Upper lobe of left lung (tissue), 6 donors: ENCODE measurements around the gene SLC49A3. TPM values are rescaled to one million over a fixed set of nuclear protein-coding genes. Genes with fewer than 3 reads are reported as not detected.

Source experiments
- ATAC-seq, 2 donors: fragments of 200-7000 bp; cut with Tn5 transposase; one replicate each; pipeline ENCODE4 v1.9.1; 2022; ENCODE audit warnings: mild to moderate bottlenecking in 2 of 2, moderate library complexity in 2 of 2; ENCODE audit not compliant: low FRiP score in 2 of 2
- DNase-seq, 2 donors: peaks; one replicate each; pipeline ENCODE4 v3.0.0-alpha.2; 2019 to 2020
- H3K27ac ChIP-seq, 4 donors: fragments of 200-600 bp; sonication (generic); one replicate each; pipeline ENCODE4 v1.5.1; 2016 to 2019
- H3K27me3 ChIP-seq, 4 donors: fragments of 200-600 bp; sonication (generic); one replicate each; pipeline ENCODE4 v1.5.1; 2017 to 2019
- H3K36me3 ChIP-seq, 4 donors: fragments of 200-600 bp; sonication (generic); one replicate each; pipeline ENCODE4 v1.5.1; 2016 to 2019
- H3K4me1 ChIP-seq, 4 donors: fragments of 200-600 bp; sonication (generic); one replicate each; pipeline ENCODE4 v1.5.1; 2018 to 2019
- H3K4me3 ChIP-seq, 4 donors: fragments of 200-600 bp; sonication (generic); one replicate each; pipeline ENCODE4 v1.5.1; 2017 to 2019; ENCODE audit warnings: mild to moderate bottlenecking in 2 of 4, moderate library complexity in 1 of 4
- H3K9me3 ChIP-seq, 4 donors: fragments of 200-600 bp; sonication (generic); one replicate each; pipeline ENCODE4 v1.5.1; 2018 to 2019
- EP300 ChIP-seq, 4 donors: sonication (generic); formaldehyde crosslinking; IDR thresholded peaks; one replicate each; pipeline ENCODE4 v1.5.1; 2017; ENCODE audit warnings: antibody characterized with exemption in 4 of 4, control low read depth in 2 of 4
- POLR2A ChIP-seq, 4 donors: fragments of 450-650 bp; IDR thresholded peaks; one replicate each; pipeline ENCODE4 v1.5.1; 2016 to 2017; ENCODE audit warnings: antibody characterized with exemption in 4 of 4, mild to moderate bottlenecking in 2 of 4
- POLR2AphosphoS5 ChIP-seq, 2 donors: sonication (generic); formaldehyde crosslinking; IDR thresholded peaks; one replicate each; pipeline ENCODE4 v1.5.1; 2017; ENCODE audit warnings: antibody characterized with exemption in 2 of 2
- WGBS, 2 donors: methylation state at CpG; one replicate each; pipeline ENCODE4 v1.1.5; 2017 to 2018; 5-methylcytosine and 5-hydroxymethylcytosine counted together
- total RNA-seq, 6 donors: library from RNA; depleted of rRNA in 4 of 6; stranded (reverse); fragments of >200 nt in 4 of 6; gene quantifications; one replicate each; pipeline versions ENCODE4 v1.1.0 to v1.2.1, GENCODE V29; 2016 to 2021
- TF ChIP-seq, protein P1 (sequence below), 6 experiments: fragments of 450-650 bp in 4 of 6; fragments of 200-600 bp in 2 of 6; sonication (generic) in 2 of 6; IDR thresholded peaks; one replicate each; pipeline ENCODE4 v1.5.1; 2016 to 2019; ENCODE audit warnings: antibody characterized with exemption in 6 of 6
- donor health status: DM: no; HTN: no; CAD: no; lungs with moderate emphysema.
- donor health status: DM: no; HTN: yes; CAD: no; lungs with severe emphysema.

Gene SLC49A3
- total RNA-seq, 6 donors from 2014 or later: 12.2 to 65.0 (median 32.3) TPM

- TF ChIP-seq POLR2A (IDR thresholded peaks at IDR 0.05) (no peak), POLR2AphosphoS5 (IDR thresholded peaks at IDR 0.05) (no peak), EP300 (IDR thresholded peaks at IDR 0.05) (no peak)
- TF ChIP-seq, protein P1, sequence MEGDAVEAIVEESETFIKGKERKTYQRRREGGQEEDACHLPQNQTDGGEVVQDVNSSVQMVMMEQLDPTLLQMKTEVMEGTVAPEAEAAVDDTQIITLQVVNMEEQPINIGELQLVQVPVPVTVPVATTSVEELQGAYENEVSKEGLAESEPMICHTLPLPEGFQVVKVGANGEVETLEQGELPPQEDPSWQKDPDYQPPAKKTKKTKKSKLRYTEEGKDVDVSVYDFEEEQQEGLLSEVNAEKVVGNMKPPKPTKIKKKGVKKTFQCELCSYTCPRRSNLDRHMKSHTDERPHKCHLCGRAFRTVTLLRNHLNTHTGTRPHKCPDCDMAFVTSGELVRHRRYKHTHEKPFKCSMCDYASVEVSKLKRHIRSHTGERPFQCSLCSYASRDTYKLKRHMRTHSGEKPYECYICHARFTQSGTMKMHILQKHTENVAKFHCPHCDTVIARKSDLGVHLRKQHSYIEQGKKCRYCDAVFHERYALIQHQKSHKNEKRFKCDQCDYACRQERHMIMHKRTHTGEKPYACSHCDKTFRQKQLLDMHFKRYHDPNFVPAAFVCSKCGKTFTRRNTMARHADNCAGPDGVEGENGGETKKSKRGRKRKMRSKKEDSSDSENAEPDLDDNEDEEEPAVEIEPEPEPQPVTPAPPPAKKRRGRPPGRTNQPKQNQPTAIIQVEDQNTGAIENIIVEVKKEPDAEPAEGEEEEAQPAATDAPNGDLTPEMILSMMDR (IDR thresholded peaks at IDR 0.05): no peak
- no peak overlapping the region for H3K4me3 ChIP-seq
- peak in 1 of 2 donors; percentile 78 for DNase-seq
- peaks cover 0 to 8% (median 0%) of the 10 kb centered on the region in 4 donors for H3K4me1 ChIP-seq
- no peak overlapping the region for H3K27ac ChIP-seq
- H3K27me3 ChIP-seq: peaks cover 0 to 14% (median 6%) of the 10 kb centered on the region in 4 donors
- ATAC-seq: no peak
- no peaks in the 10 kb centered on the region for H3K9me3 ChIP-seq
- WGBS, 2 donors: 92 to 93% methylated on average over 18 to 35 of the region's 35 CpGs
- H3K36me3 ChIP-seq: no peaks in the 10 kb centered on the region
Measured at GRCh38 chr4:653080-653821, 35.7 kb downstream of the SLC49A3 start.

- peak in 1 of 2 donors; percentile 74 for DNase-seq
- Histone ChIP-seq H3K27me3 (peaks cover 0 to 14% (median 6%) of the 10 kb centered on the region in 4 donors), H3K4me1 (peaks cover 0 to 8% (median 0%) of the 10 kb centered on the region in 4 donors), H3K9me3 (no peaks in the 10 kb centered on the region), H3K27ac (no peak overlapping the region), H3K36me3 (no peaks in the 10 kb centered on the region), H3K4me3 (no peak overlapping the region)
- ATAC-seq: no peak
- TF ChIP-seq POLR2AphosphoS5 (IDR thresholded peaks at IDR 0.05) (no peak), POLR2A (IDR thresholded peaks at IDR 0.05) (no peak), EP300 (IDR thresholded peaks at IDR 0.05) (no peak)
- TF ChIP-seq, protein P1 (IDR thresholded peaks at IDR 0.05): no peak
- 61 to 69% methylated on average over 23 to 24 of the region's 24 CpGs for WGBS, 2 donors
Measured at GRCh38 chr4:651884-652642, 36.9 kb downstream of the SLC49A3 start.

DNA sequence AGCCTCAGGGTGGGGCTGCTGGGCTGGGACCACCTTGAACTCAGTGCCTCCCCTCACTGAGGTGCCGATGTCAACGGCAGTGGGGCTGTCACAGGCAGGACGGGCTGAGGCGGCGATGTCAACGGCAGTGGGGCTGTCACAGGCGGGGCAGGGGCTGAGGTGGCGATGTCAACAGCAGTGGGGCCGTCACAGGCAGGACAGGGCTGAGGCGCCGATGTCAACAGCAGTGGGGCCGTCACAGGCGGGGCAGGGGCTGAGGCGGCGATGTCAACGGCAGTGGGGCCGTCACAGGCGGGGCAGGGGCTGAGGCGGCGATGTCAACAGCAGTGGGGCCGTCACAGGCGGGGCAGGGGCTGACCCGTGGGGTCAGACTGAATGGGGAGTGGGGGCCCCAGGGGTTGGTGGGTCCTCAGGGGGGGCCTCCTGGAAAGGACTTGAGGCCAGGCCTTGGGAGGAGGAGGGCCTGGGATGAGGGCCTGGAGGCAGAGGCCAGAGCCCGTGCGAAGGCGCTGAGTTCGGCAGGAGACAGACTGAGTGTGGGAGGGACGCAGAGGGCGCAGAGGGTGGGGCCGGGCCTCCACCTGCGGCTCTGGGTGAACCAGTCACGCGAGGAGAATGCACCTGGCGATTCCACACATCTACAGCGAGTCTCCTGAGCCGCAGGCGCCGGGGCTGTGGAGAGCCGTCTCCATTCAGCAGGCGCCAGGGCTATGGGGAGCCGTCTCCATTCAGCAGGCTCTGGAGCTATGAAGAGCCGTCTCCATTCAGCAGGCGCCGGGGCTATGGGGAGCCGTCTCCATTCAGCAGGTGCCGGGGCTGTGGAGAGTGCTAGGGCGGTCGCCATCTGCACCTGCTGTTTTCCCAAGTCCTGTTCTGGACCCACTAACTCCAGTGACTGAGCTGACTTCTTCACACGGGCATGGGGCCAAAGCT, 37.7 kb downstream of the SLC49A3 start:
- Histone ChIP-seq H3K4me3 (no peak overlapping the region), H3K27ac (no peak overlapping the region), H3K27me3 (peaks cover 0 to 14% (median 6%) of the 10 kb centered on the region in 4 donors), H3K4me1 (peaks cover 0 to 8% (median 0%) of the 10 kb centered on the region in 4 donors), H3K9me3 (no peaks in the 10 kb centered on the region), H3K36me3 (no peaks in the 10 kb centered on the region)
- TF ChIP-seq POLR2AphosphoS5 (IDR thresholded peaks at IDR 0.05) (no peak), POLR2A (IDR thresholded peaks at IDR 0.05) (no peak), EP300 (IDR thresholded peaks at IDR 0.05) (no peak)
- TF ChIP-seq, protein P1 (IDR thresholded peaks at IDR 0.05): no peak
- peak in 1 of 2 donors; percentile 75 for DNase-seq
- 34 to 44% methylated on average over 20 to 44 of the region's 49 CpGs for WGBS, 2 donors
- no peak for ATAC-seq

DNA sequence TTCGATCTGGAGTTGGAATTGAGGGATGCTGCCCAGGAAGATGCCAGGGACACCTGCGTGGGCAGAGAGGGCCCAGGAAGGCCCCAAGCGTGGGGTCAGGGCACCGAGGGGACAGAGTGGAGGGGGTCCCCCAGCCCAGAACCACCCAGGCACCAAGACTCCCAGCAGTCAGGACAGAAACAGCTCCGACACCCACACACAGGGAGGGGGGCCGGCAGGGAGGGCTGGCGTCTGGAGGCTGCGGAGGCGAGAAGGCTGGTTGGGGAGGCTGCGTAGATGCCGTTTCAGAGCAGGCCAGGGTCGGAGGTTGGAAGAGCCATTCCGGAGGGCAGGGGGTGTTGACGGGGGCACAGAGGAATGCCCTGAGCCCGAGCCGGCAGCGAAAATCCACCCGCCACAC, 38.5 kb downstream of the SLC49A3 start:
- H3K4me1 ChIP-seq: peaks cover 0 to 8% (median 0%) of the 10 kb centered on the region in 4 donors
- no peaks in the 10 kb centered on the region for H3K36me3 ChIP-seq
- ATAC-seq (no peak), DNase-seq (peak in 1 of 2 donors; percentile 70)
- TF ChIP-seq, protein P1 (IDR thresholded peaks at IDR 0.05): no peak
- H3K27ac ChIP-seq: no peak overlapping the region
- H3K27me3 ChIP-seq: peaks cover 0 to 14% (median 6%) of the 10 kb centered on the region in 4 donors
- no peaks in the 10 kb centered on the region for H3K9me3 ChIP-seq
- 66 to 72% methylated on average over 17 to 18 of the region's 18 CpGs for WGBS, 2 donors
- H3K4me3 ChIP-seq: no peak overlapping the region
